ENCODE measurements around the gene SMAP2. TPM values are rescaled to one million over a fixed set of nuclear protein-coding genes. Genes with fewer than 3 reads are reported as not detected.
"Not testable (repeated sequence)": the region's sequence is repeated elsewhere in the genome, so short reads cannot be mapped to it uniquely, and the experiment has no call there.

Gene SMAP2
- 10 to 100 TPM; 20.1 to 27.4 (median 24.3) TPM for polyA plus RNA-seq (ENCODE audit: insufficient read length in 4 of 4)

DNA sequence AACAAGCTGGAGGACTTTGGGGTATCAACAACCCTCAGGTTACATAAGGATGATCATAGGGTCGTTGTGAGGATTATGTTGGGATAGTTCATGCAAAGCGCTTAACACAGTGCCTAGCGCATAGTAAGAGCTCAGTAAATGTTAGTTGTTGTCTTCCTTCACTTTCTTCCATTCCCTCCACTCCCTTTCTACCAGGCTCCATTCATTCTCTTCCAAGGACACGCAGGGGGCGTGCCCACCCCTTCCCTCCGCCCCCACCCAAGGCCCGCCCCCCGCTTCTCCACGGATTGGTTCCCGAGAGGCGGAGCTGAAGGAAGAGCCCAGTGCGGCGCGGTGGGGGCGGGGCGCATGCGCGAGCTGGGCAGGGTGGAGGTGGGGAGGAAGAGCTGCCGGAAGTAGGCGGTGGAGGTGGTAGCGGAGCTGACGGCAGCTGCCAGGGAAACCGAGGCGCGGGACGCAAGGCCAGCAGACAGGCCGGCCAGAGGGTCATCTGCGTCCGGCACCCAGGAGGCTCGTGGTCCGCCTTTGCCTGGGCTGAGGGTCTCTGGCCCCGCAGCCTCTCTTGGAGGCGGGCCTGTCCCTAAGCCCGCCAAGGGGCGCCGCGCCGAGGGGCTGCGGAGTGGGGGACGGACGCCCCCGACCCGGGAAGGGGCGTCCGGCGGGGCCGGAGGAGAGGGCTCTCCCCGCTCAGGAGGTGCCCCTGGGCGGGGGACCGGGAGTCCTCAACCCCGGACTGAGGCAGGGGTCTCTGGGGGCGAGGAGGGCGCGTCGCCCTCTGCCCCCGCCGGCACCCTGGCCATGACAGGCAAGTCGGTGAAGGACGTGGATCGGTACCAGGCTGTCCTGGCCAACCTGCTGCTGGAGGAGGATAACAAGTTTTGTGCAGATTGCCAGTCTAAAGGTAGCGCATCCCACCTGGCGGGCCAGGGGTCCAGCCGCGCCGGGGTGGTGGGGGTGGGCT, at the start of gene SMAP2:
SMAP2 (plus strand) TSS at position 405 of the 961 bp plus-strand sequence; CDS start at position 799, 394 bp downstream.
- peak in 3 of 4 donors; percentile 76 to 94 (median 89) for DNase-seq (ENCODE audit: low read depth in 4 of 4, low spot score in 2 of 4)

DNA sequence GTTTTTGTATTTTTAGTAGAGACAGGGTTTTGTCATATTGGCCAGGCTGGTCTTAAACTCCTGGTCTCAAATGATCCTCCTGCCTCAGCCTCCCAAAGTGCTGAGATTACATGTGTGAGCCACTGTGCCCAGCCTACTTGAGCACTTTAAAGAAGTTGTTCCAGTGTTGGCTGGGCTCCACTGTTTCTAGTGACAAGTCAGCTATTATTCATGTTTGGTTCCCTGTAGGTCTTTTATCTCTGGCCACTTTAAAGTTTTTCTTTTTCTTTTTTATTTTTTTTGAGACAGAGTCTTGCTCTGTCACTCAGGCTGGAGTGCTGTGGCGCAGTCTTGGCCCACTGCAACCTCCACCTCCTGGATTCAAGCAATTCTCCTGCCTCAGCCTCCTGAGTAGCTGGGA, 42.1 kb upstream of the SMAP2 start:
- not testable (repeated sequence) for DNase-seq (ENCODE audit: low read depth in 4 of 4, low spot score in 2 of 4)

DNA sequence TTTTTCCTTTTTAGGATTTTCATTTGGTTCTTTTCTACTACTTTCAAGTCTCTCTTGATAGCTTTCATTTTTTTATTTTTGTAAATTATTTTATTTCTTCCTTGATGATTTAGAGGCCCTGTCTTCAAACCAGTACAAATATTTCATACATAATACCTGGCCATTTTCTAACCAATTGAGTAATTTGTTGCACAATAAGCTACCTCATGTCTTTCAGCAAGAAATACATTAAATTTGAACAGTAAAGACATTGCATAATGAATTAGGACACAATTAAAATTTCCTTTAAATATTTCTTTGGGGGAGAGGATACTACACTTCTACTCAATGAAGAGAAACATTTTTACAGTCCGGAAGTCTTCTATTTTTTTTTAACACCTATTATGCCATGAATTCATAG, 40.8 kb upstream of the SMAP2 start:
- DNase-seq (ENCODE audit: low read depth in 4 of 4, low spot score in 2 of 4), result no peak

DNA sequence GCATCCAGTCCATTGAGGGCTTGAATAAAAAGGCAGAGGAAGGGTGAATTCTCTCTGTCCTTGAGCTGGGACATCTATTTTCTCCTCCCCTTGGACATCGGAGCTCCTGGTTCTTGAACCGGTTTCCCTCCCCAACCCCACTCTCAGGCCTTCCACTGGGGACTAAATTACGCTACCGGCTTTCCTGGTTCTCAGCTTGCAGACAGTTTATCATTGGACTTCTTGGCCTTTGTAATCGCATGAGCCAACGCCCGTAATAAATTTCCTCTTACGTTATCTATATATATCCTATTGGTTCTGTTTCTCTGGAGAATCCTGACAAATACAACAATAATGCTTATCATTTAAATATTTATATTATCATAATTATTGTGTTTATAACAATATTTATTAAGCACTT, 36.1 kb upstream of the SMAP2 start:
- DNase-seq (ENCODE audit: low read depth in 4 of 4, low spot score in 2 of 4), result no peak

DNA sequence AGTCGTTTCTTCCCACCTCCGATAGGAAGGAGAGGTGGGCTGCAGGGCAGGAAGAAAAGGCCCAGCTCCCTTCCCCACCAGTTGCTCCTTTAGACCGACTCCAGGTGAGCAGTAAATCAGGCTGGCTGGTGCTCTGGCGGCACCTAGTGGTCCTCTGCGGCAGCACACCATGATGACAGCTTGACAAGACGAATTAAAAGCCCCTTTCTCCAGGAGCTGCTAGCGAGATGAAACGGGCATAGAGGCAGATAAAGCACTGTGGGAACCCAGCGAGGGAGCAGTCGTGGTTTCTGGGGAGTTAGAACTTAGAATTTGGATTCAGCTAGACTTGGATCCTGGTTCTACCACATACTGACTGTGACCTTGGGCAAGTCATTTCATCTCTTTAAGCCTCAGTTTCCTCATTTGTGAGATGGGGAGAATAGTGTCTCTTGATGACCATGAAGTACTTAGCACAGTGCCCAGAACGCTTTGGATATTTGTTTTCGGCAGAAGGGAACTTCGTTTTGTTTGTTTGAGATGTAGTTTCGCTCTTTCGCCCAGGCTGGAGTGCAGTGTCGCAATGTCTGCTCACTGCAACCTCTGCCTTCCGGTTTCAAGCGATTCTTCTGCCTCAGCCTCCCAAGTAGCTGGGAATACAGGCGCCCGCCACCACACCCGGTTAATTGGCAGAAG, 34.6 kb upstream of the SMAP2 start:
- DNase-seq (ENCODE audit: low read depth in 4 of 4, low spot score in 2 of 4), result peak in 3 of 4 donors; percentile 43 to 79 (median 50)

DNA sequence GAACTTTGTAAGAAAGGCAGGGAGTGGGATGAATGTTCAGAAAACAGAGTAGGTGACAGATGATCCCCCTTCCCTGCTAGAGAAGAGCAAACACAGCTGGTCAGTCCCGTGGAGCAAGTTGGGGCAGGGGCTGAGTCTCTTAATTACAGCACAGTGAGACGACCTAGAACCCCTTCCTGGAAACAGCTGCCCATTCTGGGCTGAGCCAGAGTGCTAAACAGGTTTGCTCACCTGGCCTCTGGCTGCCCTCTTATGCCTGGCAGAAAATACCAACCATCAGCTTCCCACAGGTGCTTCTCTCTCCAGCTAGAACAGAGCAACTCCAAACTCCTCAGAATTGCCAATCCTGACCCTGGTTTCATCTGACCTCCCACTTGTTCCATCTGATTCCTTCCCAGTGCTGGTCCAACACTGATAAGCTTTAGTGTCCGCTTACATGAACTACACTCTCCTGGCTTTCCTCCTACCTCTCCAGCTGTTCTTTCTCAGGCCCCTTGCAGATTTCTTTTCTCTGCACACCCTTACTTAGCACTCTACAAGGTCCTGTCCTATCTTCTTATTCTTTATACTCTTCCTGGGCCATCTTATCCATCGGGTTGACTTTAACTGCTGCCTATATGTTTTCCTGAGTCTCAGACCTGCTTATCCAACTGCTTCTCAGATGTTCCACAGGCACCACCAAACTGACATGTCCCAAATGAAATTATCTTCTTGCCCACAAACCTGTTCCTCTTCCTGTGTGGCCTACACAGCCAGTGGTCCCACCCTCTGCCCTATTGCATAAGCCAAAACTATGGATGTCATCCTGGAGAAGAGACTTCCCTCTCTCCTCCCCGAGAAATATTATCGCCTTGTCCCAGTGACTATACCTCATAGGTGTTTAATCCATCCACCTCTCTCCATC, 33.9 kb upstream of the SMAP2 start:
- DNase-seq (ENCODE audit: low read depth in 4 of 4, low spot score in 2 of 4), result no peak

DNA sequence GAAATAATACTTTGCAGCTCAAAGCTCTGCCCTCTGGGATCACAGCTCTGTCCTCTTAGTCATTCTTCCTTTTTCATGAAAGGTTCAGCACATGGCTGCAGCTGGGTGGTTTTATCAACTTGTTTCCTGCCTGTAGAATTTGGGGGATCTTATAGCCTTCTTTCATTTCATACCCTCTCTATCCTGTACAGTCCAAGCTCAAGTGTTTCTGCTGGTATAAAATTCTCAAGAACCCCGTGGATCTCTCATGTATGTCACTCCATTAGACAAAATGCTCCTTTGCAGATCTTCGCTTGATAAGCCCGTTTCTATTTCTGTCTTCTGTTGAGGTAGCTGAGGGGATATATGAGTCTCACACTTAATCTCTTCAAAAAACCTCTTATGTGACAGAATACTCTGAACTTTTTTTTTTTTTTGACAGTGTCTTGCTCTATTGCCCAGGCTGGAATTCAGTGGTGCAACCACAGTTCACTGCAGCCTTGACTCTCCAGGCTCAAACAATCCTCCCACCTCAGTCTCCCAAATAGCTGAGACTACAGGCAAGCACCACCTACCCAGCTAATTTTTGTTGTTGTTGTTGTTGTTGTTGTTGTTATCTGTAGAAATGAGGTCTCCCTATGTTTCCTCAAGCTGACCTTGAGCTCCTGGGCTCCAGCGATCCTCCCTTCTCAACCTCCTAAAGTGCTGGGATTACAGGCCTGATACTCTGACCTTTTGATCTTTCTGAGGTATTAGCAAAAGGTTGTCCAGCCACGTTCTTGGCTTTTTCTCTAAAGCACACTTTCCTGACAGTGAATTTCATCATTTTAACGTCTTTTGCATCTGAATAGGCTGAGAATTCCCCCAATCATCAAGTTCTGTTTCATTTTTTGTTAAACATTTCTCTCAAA, 31.8 kb upstream of the SMAP2 start:
- DNase-seq (ENCODE audit: low read depth in 4 of 4, low spot score in 2 of 4), result no peak

DNA sequence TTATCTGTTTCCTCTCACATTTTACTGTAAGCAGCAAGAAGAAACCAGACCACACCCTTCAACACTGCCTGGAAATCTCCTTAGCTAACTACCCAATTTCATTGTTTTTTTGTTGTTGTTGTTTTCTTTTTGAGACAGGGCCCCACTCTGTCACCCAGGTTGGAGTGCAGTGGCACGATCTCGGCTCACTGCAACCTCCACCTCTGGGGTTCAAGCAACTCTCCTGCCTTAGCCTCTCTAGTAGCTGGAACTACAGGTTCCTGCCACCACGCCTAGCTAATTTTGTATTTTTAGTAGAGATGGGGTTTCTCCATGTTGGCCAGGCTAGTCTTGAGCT, 31.2 kb upstream of the SMAP2 start:
- not testable (repeated sequence) for DNase-seq (ENCODE audit: low read depth in 4 of 4, low spot score in 2 of 4)

DNA sequence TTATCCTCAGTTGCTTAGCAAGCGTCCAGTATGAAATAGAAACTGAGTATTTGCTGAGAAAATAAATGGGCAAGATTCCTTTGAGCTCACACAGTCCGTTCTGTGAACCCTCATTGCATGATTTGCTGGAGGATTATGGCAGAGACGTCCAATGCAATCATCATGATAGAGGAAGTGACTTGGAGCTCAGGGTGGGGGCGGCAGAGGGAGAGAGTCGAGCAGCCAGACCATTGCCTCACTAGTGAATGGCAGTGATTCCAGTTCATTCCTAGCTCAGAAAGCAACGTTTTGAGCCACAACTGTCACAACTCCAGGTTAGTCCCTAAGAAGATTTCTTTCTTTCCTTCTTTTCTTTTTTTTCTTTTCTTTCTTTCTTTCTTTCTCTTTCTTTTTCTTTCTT, 28.9 kb upstream of the SMAP2 start:
- DNase-seq (ENCODE audit: low read depth in 4 of 4, low spot score in 2 of 4), result no peak

DNA sequence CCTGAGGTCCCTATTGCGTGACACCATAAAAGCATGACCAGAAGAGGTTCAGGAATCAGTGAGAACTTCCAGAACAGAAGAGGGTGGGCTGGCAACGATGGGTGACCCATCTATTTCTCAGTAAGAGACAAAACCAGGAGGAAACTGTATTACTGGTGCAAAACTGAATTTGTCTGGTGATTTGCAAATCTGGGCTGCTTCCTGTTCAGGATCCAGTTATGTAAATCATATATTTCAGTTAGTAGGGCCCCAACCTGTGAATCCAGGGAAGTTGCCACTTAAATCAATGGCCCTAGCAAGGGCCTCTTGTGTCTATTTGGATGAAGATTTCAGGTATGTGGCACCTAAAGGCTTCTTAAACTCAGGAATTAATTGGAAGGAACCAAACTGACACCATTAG, 23.1 kb upstream of the SMAP2 start:
- DNase-seq (ENCODE audit: low read depth in 4 of 4, low spot score in 2 of 4), result no peak

DNA sequence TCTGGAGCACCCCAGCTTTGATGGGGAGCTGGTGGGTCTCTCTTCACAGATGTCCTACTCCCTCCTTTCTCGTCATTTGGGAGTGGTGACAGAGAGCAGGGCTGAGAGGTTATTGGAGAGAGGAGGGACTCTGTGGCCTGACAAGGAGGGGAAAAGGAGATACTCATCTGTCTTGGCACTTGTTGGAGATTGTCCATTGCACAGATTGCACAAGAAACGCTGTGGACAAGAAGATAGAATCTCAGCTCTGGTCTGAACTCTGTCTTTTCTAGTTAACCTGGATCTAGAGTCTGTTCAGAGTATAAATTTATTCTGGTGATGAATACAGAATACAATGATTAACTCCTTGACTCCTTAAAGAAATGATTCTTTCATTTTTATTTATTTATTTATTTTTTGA, 22.4 kb upstream of the SMAP2 start:
- no peak for DNase-seq (ENCODE audit: low read depth in 4 of 4, low spot score in 2 of 4)

DNA sequence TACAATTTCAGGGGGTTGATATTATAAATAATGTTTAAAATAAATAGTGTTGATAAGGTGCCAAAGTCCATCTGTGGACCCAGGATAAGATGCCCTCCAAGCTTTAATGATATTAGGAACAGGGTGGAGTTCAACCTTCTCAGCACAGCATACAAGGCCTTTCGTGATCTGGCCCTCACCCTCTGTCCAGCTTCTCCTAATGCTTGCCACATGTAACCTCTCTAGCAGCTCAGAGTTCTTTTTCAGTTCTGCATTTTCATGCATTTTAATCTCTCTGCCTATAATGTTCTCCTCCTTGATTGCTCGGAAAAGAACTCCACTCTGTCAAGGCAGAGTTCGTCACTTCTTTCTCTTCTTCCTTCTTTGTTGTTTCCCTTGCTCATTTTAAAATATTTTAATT, 21.4 kb upstream of the SMAP2 start:
- DNase-seq (ENCODE audit: low read depth in 4 of 4, low spot score in 2 of 4), result no peak

DNA sequence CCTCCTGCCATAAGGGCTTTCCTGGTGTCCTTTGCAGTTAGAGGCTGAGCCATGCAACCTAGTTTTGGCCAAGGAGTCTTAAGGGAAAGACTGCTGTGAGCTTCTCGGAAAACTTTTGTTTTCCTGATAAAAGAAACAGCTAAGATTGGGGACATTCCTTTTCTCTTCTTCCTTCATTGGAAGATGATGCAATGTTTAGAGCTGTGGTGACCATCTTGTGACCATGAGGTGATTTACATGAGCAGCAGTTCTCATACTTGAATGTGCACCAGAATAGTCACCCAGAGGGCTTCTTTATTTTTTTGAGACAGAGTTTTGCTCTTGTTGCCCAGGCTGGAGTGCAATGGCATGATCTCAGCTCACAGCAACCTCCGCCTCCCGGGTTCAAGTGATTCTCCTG, 20.4 kb upstream of the SMAP2 start:
- DNase-seq (ENCODE audit: low read depth in 4 of 4, low spot score in 2 of 4), result no peak

DNA sequence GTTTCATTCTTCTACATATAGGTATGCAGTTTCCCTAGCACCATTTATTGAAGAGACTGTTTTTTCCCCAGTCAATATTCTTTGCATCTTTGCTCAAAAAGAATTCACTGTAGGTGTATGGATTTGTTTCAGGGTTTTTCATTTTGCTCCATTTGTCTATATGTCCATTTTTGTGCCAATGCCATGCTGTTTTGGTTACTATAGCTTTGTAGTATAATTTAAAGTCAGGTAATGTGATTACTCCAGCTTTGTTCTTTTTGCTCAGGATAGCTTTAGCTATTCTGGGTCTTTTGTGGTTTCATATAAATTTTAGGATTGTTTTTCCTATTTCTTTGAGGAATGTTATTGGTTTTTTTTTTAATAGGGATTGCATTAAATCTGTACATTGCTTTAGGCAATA, 15.9 kb upstream of the SMAP2 start:
- DNase-seq (ENCODE audit: low read depth in 4 of 4, low spot score in 2 of 4), result no peak

DNA sequence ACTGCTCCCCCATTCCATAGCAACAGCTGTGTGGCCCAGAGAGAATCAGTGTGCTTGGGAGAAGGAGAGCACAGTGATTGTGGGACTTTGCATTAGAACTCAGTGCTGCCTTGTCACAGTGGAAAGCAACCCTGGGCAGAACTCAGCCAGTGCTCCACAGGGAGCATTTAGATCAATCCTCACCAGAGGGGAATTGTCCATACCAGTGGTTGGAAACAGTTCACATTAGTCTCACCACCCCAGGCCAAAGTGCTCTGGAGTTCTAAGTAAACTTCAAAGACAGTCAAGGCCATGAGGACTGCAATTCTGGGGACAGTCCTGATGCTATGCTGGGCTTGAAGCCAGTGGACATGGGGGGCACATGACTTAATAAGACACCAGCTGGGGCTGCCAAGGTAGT, 12.9 kb upstream of the SMAP2 start:
- no peak for DNase-seq (ENCODE audit: low read depth in 4 of 4, low spot score in 2 of 4)

DNA sequence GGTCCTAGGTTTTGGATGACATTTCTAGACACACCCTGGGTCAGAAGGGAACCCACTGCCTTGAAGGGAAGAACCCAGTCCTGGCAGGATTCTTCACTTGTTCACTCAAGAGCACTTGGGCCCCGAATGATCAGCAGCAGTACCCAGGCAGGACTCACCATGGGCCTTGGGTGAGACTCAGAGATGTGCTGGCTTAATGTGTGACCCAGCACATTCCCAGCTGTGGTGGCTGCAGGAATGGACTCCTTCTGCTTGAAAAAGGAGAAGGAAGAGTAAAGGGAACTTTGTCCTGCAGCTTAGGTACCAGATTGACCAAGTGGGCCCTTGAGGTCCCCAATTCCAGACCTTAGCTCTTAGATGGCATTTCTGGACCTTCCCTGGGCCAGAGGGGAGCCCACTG, 12.3 kb upstream of the SMAP2 start:
- no peak for DNase-seq (ENCODE audit: low read depth in 4 of 4, low spot score in 2 of 4)

DNA sequence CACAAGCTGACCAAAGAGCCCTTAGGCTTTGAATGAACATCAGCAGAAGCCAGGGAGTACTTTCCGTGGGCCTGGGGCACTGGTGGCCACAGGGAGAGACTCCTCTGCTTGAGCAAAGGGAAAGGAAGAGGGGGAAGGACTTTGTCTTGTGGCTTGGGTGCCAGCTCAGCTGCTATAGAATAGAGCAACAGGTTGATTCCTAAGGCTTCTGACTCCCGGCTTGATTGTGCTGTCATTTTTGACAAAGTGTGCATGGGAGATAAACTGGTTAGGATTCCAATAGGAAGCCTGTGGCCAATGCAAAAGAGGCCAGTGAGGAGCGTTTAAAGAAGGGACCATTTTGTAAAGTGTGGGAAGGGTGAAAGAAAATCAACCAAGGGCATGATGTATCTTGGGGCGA, 11.9 kb upstream of the SMAP2 start:
- DNase-seq (ENCODE audit: low read depth in 4 of 4, low spot score in 2 of 4), result no peak

DNA sequence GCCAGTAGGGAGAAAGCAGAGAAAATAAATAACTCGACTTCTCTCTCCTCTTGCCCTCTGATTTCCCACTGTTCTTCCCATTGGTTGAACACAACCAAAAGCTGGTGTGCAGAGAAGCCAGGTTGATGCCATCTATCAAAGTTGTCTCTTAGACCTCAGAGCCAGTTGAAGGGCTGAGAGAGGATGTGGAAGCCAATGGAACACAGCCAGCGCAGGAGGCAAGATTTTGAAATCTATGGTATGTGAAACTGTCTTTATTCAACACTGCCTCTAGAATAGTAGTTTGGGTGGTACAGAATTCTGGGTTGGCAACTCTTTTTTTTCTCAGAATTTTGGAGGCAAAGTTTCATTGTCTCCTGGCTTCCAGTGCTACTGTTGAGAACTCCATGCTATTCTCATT, 11.3 kb upstream of the SMAP2 start:
- DNase-seq (ENCODE audit: low read depth in 4 of 4, low spot score in 2 of 4), result no peak

DNA sequence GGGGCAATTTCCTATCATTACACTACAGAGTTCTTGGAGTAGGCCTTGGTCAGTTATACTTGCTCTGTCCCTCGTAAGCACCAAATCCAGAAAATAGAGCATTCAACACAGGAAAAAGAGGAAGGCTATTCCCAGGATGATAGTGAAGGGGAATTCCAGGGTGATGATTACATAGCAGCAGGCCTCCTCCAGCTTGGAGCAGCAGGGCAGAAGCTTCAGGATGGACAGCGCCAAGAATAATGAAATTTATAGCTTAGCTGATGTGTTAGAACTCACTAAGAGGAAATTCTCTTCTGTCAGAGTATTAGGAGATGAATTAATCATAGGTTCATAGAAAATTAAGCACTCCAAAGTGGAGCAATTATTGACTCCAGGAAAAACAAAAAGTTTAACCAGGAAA, 10.8 kb upstream of the SMAP2 start:
- DNase-seq (ENCODE audit: low read depth in 4 of 4, low spot score in 2 of 4), result no peak

DNA sequence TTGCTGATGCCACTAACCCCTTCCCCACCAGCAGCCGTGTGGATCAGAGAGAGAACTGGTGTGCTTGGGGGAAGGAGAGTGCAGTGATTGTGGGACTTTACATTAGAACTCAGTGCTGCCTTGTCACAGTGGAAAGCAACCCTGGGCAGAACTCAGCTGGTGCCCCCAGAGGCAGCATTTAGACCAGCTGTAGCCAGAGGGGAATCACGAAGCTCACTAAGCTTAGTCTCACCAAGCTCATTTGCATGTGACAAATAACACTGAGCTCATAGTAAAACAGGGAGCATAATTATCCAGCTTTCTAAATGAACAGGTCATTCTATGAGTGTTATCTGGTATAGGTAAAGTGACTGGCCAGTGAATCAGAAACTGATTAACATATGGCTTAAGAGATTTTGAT, 9.8 kb upstream of the SMAP2 start:
- DNase-seq (ENCODE audit: low read depth in 4 of 4, low spot score in 2 of 4), result no peak

Data from left renal cortex interstitium (tissue), 4 donors.